Psoas muscle (tissue), 8 donors: Measurements from ENCODE around the gene GPAM. TPM values are rescaled to one million over a fixed set of nuclear protein-coding genes. Genes with fewer than 3 reads are reported as not detected.

Experiments
- ATAC-seq, 4 donors: fragments of 200-7000 bp; cut with Tn5 transposase; one replicate each; pipeline ENCODE4 v1.9.1; 2020; ENCODE audit warnings: moderate library complexity in 3 of 4, mild to moderate bottlenecking in 2 of 4
- DNase-seq, 2 donors: peaks; one replicate each; pipeline ENCODE4 v3.0.0-alpha.2; 2020
- H3K27ac ChIP-seq: fragments of 200-600 bp; one replicate; pipeline ENCODE4 v1.8.0; 2022
- H3K27me3 ChIP-seq, 3 donors: fragments of 200-600 bp in 1 of 3; one replicate each; pipeline versions ENCODE4 v1.6.1 to v1.8.0; 2013 to 2022; ENCODE audit warnings: low read length in 2 of 3, mild to moderate bottlenecking in 2 of 3, moderate library complexity in 1 of 3; ENCODE audit not compliant: insufficient read depth in 3 of 3
- H3K36me3 ChIP-seq, 2 donors: fragments of 200-600 bp in 1 of 2; one replicate each; pipeline versions ENCODE4 v1.6.1 to v1.8.0; 2013 to 2022; ENCODE audit warnings: low read depth in 1 of 2, mild to moderate bottlenecking in 1 of 2, moderate library complexity in 1 of 2; ENCODE audit not compliant: insufficient read depth in 1 of 2
- H3K4me1 ChIP-seq: fragments of 200-600 bp; one replicate; pipeline ENCODE4 v1.8.0; 2022
- H3K4me3 ChIP-seq: fragments of 200-600 bp; one replicate; pipeline ENCODE4 v1.8.0; 2022; ENCODE audit warnings: mild to moderate bottlenecking
- H3K9me3 ChIP-seq: fragments of 200-600 bp; one replicate; pipeline ENCODE4 v1.8.0; 2022
- CTCF ChIP-seq: fragments of 200-600 bp; IDR thresholded peaks from one replicate; pipeline ENCODE4 v1.8.0; 2022; ENCODE audit warnings: antibody characterized with exemption
- WGBS, 3 donors: extraction: QIAGEN DNeasy Blood & Tissue Kit; methylation state at CpG; one replicate each; pipeline versions ENCODE4 v1.1.6 to v1.1.7; 2013; 5-methylcytosine and 5-hydroxymethylcytosine counted together
- intact Hi-C, 2 donors: fragments of 100-400 bp; cut with DNase I; formaldehyde crosslinking; loops; one replicate each; pipeline versions ENCODE4 v1.11.0 to v1.14.2; 2022
- polyA plus RNA-seq, 3 donors: library from polyadenylated mRNA; stranded (reverse); fragments of 200-250 nt; gene quantifications; one replicate each; pipeline ENCODE4 v1.2.3, GENCODE V29; 2013
- total RNA-seq, 4 donors: library from RNA; stranded (reverse); fragmentation: NEBNext Ultra II Directional in 2 of 4; extraction: Animal tissue kit (Norgen Biotek cat#: 25700) in 2 of 4; gene quantifications; one replicate each; pipeline versions ENCODE4 v1.2.1 to v1.2.4, GENCODE V29; 2021 to 2023
- donor health status: healthy with polysubstance abuse.
- donor health status: DM: no; HTN: no; CAD: no; lungs with moderate emphysema.
- donor health status: Bipolar disorder and iron deficiency.
- donor health status: healthy.
- donor health status: DM: yes; HTN: yes; CAD: no.
- donor health status: DM: no; HTN: no; CAD: no.
- donor health status: DM: no; HTN: no; CAD: no.
- donor health status: DM: yes; HTN: yes; CAD: no.

Gene GPAM
- total and polyA plus RNA-seq, 7 donors: 3.2 to 20.1 (median 11.9) TPM

- no peak for ATAC-seq
Measured at GRCh38 chr10:112126901-112127300, 56.7 kb downstream of the GPAM start.

GRCh38 chr10:112126172-112126571 is 57.4 kb downstream of the GPAM start:
- no peak overlapping the region for H3K4me3 ChIP-seq
- H3K4me1 ChIP-seq: no peaks in the 10 kb centered on the region
- H3K36me3 ChIP-seq: no peaks in the 10 kb centered on the region
- H3K27me3 ChIP-seq: no peaks in the 10 kb centered on the region
- no peaks in the 10 kb centered on the region for H3K9me3 ChIP-seq
- DNase-seq (no peak), ATAC-seq (no peak)
- H3K27ac ChIP-seq: no peak overlapping the region
- WGBS, 3 donors: 85 to 88% (median 87%) methylated on average over 5 of the region's 5 CpGs
- intact Hi-C loops: no loop called here
- TF ChIP-seq CTCF: no peak

More at GRCh38 chr10:112126901-112127300, 56.7 kb downstream of the GPAM start:
- no peak for TF ChIP-seq CTCF
- 80 to 88% (median 83%) methylated on average over 5 of the region's 5 CpGs for whole genome bisulfite sequencing, 3 donors
- no peaks in the 10 kb centered on the region for H3K36me3 ChIP-seq
- H3K27ac ChIP-seq: no peak overlapping the region
- H3K27me3 ChIP-seq: no peaks in the 10 kb centered on the region
- intact Hi-C loops: no loop called here
- H3K4me1 ChIP-seq: no peaks in the 10 kb centered on the region
- DNase-seq: no peak
- H3K4me3 ChIP-seq: no peak overlapping the region
- H3K9me3 ChIP-seq: no peaks in the 10 kb centered on the region

GRCh38 chr10:112124866-112125265 is 58.7 kb downstream of the GPAM start:
- WGBS, 3 donors: 82 to 89% (median 85%) methylated on average over 3 of the region's 3 CpGs
- no peak overlapping the region for H3K27ac ChIP-seq
- H3K27me3 ChIP-seq: no peaks in the 10 kb centered on the region
- H3K36me3 ChIP-seq: no peaks in the 10 kb centered on the region
- TF ChIP-seq CTCF: no peak
- ATAC-seq: no peak
- intact Hi-C loops: no loop called here
- no peaks in the 10 kb centered on the region for H3K9me3 ChIP-seq
- no peaks in the 10 kb centered on the region for H3K4me1 ChIP-seq
- no peak for DNase-seq
- H3K4me3 ChIP-seq: no peak overlapping the region

GRCh38 chr10:112122827-112123226 is 60.7 kb downstream of the GPAM start:
- Histone ChIP-seq H3K4me3 (no peak overlapping the region), H3K27me3 (no peaks in the 10 kb centered on the region), H3K36me3 (no peaks in the 10 kb centered on the region), H3K4me1 (no peaks in the 10 kb centered on the region), H3K9me3 (no peaks in the 10 kb centered on the region), H3K27ac (no peak overlapping the region)
- intact Hi-C loops: no loop called here
- no peak for ATAC-seq
- no peak for DNase-seq
- no peak for TF ChIP-seq CTCF
- WGBS, 3 donors: 58 to 67% (median 62%) methylated on average over 4 of the region's 4 CpGs

GRCh38 chr10:112120491-112120890 is 63.1 kb downstream of the GPAM start:
- Histone ChIP-seq H3K36me3 (no peaks in the 10 kb centered on the region), H3K27ac (no peak overlapping the region), H3K27me3 (no peaks in the 10 kb centered on the region), H3K4me3 (no peak overlapping the region), H3K9me3 (no peaks in the 10 kb centered on the region), H3K4me1 (no peaks in the 10 kb centered on the region)
- no peak for ATAC-seq
- intact Hi-C loops: no loop called here
- TF ChIP-seq CTCF: no peak
- WGBS, 3 donors: 61 to 66% (median 65%) methylated on average over 4 of the region's 4 CpGs
- no peak for DNase-seq
